Aorta (tissue), 5 donors: ENCODE results near the gene POU2F2. TPM values are rescaled to one million over a fixed set of nuclear protein-coding genes. Genes with fewer than 3 reads are reported as not detected.

Experiments
- ATAC-seq: fragments of 200-7000 bp; cut with Tn5 transposase; one replicate; pipeline ENCODE4 v1.9.1; 2022; ENCODE audit warnings: moderate library complexity; ENCODE audit not compliant: low FRiP score
- DNase-seq, 2 donors: peaks; one replicate each; pipeline ENCODE4 v3.0.0-alpha.2; 2020
- H3K27ac ChIP-seq, 2 donors: one replicate each; pipeline ENCODE4 v1.5.1; 2013; ENCODE audit warnings: low read length in 2 of 2, mild to moderate bottlenecking in 2 of 2, moderate library complexity in 2 of 2, control low read depth in 1 of 2, inconsistent platforms in 1 of 2, low read depth in 1 of 2
- H3K27me3 ChIP-seq, 2 donors: one replicate each; pipeline ENCODE4 v1.6.1; 2013; ENCODE audit warnings: control low read depth in 1 of 2, low read length in 1 of 2, mild to moderate bottlenecking in 1 of 2, moderate library complexity in 1 of 2; ENCODE audit not compliant: insufficient read depth in 2 of 2, control insufficient read depth in 1 of 2
- H3K36me3 ChIP-seq, 2 donors: one replicate each; pipeline ENCODE4 v1.6.1; 2013; ENCODE audit warnings: control low read depth in 1 of 2, low read length in 1 of 2, mild to moderate bottlenecking in 1 of 2; ENCODE audit not compliant: insufficient read depth in 2 of 2, control insufficient read depth in 1 of 2
- H3K4me1 ChIP-seq, 2 donors: one replicate each; pipeline ENCODE4 v1.6.1; 2013; ENCODE audit warnings: low read length in 2 of 2, control low read depth in 1 of 2, mild to moderate bottlenecking in 1 of 2, moderate library complexity in 1 of 2; ENCODE audit not compliant: insufficient read depth in 2 of 2, control insufficient read depth in 1 of 2
- H3K4me3 ChIP-seq, 2 donors: one replicate each; pipeline ENCODE4 v1.5.1; 2013; ENCODE audit warnings: low read length in 2 of 2, control low read depth in 1 of 2, mild to moderate bottlenecking in 1 of 2
- H3K9me3 ChIP-seq: one replicate; pipeline ENCODE4 v1.6.1; 2013; ENCODE audit warnings: mild to moderate bottlenecking, low read length; ENCODE audit not compliant: control insufficient read depth
- WGBS, 2 donors: extraction: QIAGEN DNeasy Blood & Tissue Kit; methylation state at CpG; one replicate each; pipeline ENCODE4 v1.1.7; 2013; 5-methylcytosine and 5-hydroxymethylcytosine counted together
- intact Hi-C, 2 donors: fragments of 100-400 bp; cut with DNase I; formaldehyde crosslinking; loops; one replicate each; pipeline versions ENCODE4 v1.14.2 to v1.15.0; 2022
- polyA plus RNA-seq, 2 donors: library from polyadenylated mRNA; stranded (reverse); fragments of 200-250 nt; gene quantifications; one replicate each; pipeline ENCODE4 v1.2.3, GENCODE V29; 2013
- total RNA-seq, 2 donors: library from RNA; stranded (reverse); fragmentation: NEBNext Ultra II Directional; extraction: Animal tissue kit (Norgen Biotek cat#: 25700); gene quantifications; one replicate each; pipeline ENCODE4 v1.2.1, GENCODE V29; 2021
- donor health status: healthy with polysubstance abuse.
- donor health status: Bipolar disorder and iron deficiency.
- donor health status: DM: no; HTN: no; CAD: no.
- donor health status: DM: no; HTN: no; CAD: no.
- donor health status: DM: yes; HTN: yes; CAD: no.

Gene POU2F2
- total and polyA plus RNA-seq, 4 donors, result 2.3 to 9.0 (median 4.3) TPM

- no peaks in the 10 kb centered on the region for H3K4me1 ChIP-seq
- ATAC-seq (no peak), DNase-seq (no peak)
- H3K36me3 ChIP-seq, result peaks cover 0 to 6% of the 10 kb centered on the region in 2 donors
- intact Hi-C loops, result no loop called here
- H3K27ac ChIP-seq, result no peak overlapping the region
- no peaks in the 10 kb centered on the region for H3K9me3 ChIP-seq
- H3K27me3 ChIP-seq, result no peaks in the 10 kb centered on the region
- no peak overlapping the region for H3K4me3 ChIP-seq
- 68 to 73% methylated on average over 7 of the region's 7 CpGs for WGBS, 2 donors
Measured at GRCh38 chr19:42057846-42058245, 74.4 kb downstream of the POU2F2 start.

- intact Hi-C loops, result no loop called here
- Histone ChIP-seq H3K9me3 (no peaks in the 10 kb centered on the region), H3K27me3 (no peaks in the 10 kb centered on the region), H3K4me3 (no peak overlapping the region), H3K36me3 (peaks cover 0 to 4% of the 10 kb centered on the region in 2 donors), H3K4me1 (no peaks in the 10 kb centered on the region), H3K27ac (no peak overlapping the region)
- ATAC-seq (no peak), DNase-seq (no peak)
- WGBS, 2 donors, result 84 to 85% methylated on average over 18 of the region's 18 CpGs
Measured at GRCh38 chr19:42054205-42054604, 78.0 kb downstream of the POU2F2 start.

DNA sequence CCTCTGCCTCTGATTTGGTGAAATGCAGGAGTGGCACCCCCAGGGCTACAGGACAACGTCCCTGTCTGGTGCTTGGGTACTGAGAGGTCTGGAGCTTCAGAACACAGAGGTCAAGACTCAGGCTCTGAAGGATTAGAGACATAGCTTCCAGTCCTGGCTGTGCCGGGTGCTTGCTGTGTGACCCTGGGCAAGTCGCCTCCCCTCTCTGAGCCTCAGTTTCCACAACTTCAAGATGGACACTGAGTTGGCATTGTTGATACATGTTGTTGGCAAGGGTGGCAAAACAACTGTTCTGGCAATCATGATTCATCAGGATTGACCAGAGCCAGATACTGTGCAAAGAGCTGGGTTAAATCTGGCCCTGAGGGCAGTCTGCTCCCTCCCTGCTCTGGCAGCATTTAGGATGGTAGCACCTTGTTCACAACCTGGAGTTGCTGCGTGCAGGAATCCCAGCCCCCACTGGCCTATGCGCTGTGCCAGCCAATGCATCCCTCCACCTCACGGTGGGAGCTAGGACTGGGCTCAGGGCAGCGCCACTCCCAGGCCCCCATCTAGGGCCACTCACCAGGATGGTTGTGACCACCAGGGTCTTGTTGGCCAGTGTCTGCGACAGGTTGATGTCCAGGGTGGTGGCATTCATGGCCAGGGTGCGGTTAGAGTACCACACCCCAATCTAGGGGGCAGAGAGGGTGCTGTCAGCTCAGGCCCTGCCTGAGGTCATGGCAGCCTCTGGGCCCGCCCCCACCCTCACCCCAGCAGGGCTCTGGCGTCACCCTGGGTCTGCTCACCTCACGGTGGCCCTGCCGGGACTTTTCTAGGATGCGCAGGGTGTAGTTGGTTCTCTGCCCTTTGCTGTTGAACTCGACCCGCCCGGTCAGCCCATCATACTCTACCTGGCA is 79.0 kb downstream of the POU2F2 start:
- H3K27me3 ChIP-seq, result no peaks in the 10 kb centered on the region
- peaks cover 0 to 2% of the 10 kb centered on the region in 2 donors for H3K36me3 ChIP-seq
- no peaks in the 10 kb centered on the region for H3K4me1 ChIP-seq
- DNase-seq (no peak), ATAC-seq (no peak)
- H3K9me3 ChIP-seq, result no peaks in the 10 kb centered on the region
- no peak overlapping the region for H3K27ac ChIP-seq
- intact Hi-C loops, result no loop called here
- no peak overlapping the region for H3K4me3 ChIP-seq
- 89% methylated on average over 17 of the region's 17 CpGs for WGBS, 2 donors

GRCh38 chr19:42052241-42052863 is 79.9 kb downstream of the POU2F2 start:
- no peaks in the 10 kb centered on the region for H3K4me1 ChIP-seq
- peaks cover 0 to 2% of the 10 kb centered on the region in 2 donors for H3K36me3 ChIP-seq
- WGBS, 2 donors, result 57 to 58% methylated on average over 10 of the region's 10 CpGs
- intact Hi-C loops, result no loop called here
- H3K4me3 ChIP-seq, result no peak overlapping the region
- no peak for ATAC-seq
- H3K27me3 ChIP-seq, result no peaks in the 10 kb centered on the region
- H3K27ac ChIP-seq, result no peak overlapping the region
- H3K9me3 ChIP-seq, result no peaks in the 10 kb centered on the region
- no peak for DNase-seq

- ATAC-seq (no peak), DNase-seq (no peak)
- Histone ChIP-seq H3K27ac (no peak overlapping the region), H3K4me1 (no peaks in the 10 kb centered on the region), H3K4me3 (no peak overlapping the region), H3K36me3 (peaks cover 0 to 2% of the 10 kb centered on the region in 2 donors), H3K9me3 (no peaks in the 10 kb centered on the region), H3K27me3 (no peaks in the 10 kb centered on the region)
- intact Hi-C loops, result no loop called here
- 92 to 93% methylated on average over 14 of the region's 14 CpGs for WGBS, 2 donors
Measured at GRCh38 chr19:42051166-42052115, 80.8 kb downstream of the POU2F2 start.

GRCh38 chr19:42048992-42049391 is 83.3 kb downstream of the POU2F2 start:
- Histone ChIP-seq H3K4me1 (no peaks in the 10 kb centered on the region), H3K9me3 (no peaks in the 10 kb centered on the region), H3K4me3 (no peak overlapping the region), H3K36me3 (peaks cover 0 to 4% of the 10 kb centered on the region in 2 donors), H3K27ac (no peak overlapping the region), H3K27me3 (no peaks in the 10 kb centered on the region)
- DNase-seq (no peak), ATAC-seq (no peak)
- intact Hi-C loops, result no loop called here
- 75 to 77% methylated on average over 4 of the region's 4 CpGs for WGBS, 2 donors

- intact Hi-C loops, result no loop called here
- 80 to 87% methylated on average over 7 of the region's 7 CpGs for WGBS, 2 donors
- peaks cover 0 to 5% of the 10 kb centered on the region in 2 donors for H3K36me3 ChIP-seq
Measured at GRCh38 chr19:42045575-42045974, 86.7 kb downstream of the POU2F2 start.

DNA sequence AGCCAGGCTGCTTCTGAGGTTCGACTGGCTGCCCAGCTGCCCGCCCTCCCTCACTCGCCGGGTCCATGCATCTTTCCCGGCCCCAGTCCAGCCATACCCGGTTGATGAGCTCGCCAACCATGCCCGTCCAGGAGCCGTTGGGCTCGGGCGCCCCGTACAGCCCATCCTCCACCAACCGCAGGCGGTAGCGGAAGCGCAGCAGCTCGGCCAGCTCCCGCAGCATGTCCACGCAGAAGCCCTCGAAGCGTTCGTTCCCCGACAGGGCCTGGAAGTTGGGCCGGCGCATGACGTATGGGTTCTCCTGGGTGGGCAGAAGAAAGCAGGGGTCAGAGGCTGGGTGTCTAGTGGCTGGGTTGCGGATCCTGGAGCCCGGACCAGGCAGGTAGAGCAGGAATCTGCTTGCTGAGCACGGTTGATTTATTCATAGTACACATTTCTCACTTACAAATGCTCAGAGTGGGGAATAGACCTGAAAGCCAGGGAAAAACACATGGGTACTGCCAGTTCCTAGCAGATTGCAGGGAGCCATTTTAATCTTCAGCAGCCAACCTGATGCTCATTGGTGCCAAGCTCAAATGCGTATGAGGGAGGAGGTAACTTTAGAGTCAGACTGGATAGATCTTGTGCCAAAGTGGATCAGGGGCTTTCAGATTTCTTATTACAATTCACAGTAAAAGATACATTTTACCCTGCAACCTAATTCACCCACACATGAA is 89.6 kb downstream of the POU2F2 start:
- no peak for DNase-seq
- 85 to 86% methylated on average over 30 of the region's 30 CpGs for WGBS, 2 donors
- peaks cover 0 to 5% of the 10 kb centered on the region in 2 donors for H3K36me3 ChIP-seq
- H3K9me3 ChIP-seq, result no peaks in the 10 kb centered on the region
- no peak overlapping the region for H3K27ac ChIP-seq
- H3K4me1 ChIP-seq, result no peaks in the 10 kb centered on the region
- ATAC-seq, result no peak
- no peaks in the 10 kb centered on the region for H3K27me3 ChIP-seq
- intact Hi-C loops, result no loop called here
- no peak overlapping the region for H3K4me3 ChIP-seq

More at GRCh38 chr19:42045575-42045974, 86.7 kb downstream of the POU2F2 start:
- ATAC-seq (no peak), DNase-seq (no peak)
- Histone ChIP-seq H3K9me3 (no peaks in the 10 kb centered on the region), H3K27ac (no peak overlapping the region), H3K27me3 (no peaks in the 10 kb centered on the region), H3K4me1 (no peaks in the 10 kb centered on the region), H3K4me3 (no peak overlapping the region)
